Body of pancreas (tissue), 4 donors: Measurements from ENCODE around the gene FAHD2A.

ENCODE experiments used
- CTCF ChIP-seq, 7 experiments: fragments of 450-650 bp in 4 of 7; fragments of 200-600 bp in 3 of 7; sonication (generic) in 3 of 7; IDR thresholded peaks; one replicate each; pipeline ENCODE4 v1.5.1; 2016 to 2019; ENCODE audit warnings: antibody characterized with exemption in 7 of 7
- POLR2A ChIP-seq, 3 donors: fragments of 450-650 bp; IDR thresholded peaks; one replicate each; pipeline ENCODE4 v1.6.1; 2016; ENCODE audit warnings: antibody characterized with exemption in 3 of 3, mild to moderate bottlenecking in 2 of 3

GRCh38 chr2:95354469-95354901, 48.0 kb upstream of the FAHD2A start:
- no peak for TF ChIP-seq CTCF (IDR thresholded peaks at IDR 0.05)
- no peak for TF ChIP-seq POLR2A (IDR thresholded peaks at IDR 0.05)
